NCI-H2107 (cell line): ENCODE measurements around the gene ACTL9.

Experiments
- DNase-seq: peaks from one replicate; lab custom pipeline; 2025; lab: John Stamatoyannopoulos, UW

The ACTL9 gene

DNA sequence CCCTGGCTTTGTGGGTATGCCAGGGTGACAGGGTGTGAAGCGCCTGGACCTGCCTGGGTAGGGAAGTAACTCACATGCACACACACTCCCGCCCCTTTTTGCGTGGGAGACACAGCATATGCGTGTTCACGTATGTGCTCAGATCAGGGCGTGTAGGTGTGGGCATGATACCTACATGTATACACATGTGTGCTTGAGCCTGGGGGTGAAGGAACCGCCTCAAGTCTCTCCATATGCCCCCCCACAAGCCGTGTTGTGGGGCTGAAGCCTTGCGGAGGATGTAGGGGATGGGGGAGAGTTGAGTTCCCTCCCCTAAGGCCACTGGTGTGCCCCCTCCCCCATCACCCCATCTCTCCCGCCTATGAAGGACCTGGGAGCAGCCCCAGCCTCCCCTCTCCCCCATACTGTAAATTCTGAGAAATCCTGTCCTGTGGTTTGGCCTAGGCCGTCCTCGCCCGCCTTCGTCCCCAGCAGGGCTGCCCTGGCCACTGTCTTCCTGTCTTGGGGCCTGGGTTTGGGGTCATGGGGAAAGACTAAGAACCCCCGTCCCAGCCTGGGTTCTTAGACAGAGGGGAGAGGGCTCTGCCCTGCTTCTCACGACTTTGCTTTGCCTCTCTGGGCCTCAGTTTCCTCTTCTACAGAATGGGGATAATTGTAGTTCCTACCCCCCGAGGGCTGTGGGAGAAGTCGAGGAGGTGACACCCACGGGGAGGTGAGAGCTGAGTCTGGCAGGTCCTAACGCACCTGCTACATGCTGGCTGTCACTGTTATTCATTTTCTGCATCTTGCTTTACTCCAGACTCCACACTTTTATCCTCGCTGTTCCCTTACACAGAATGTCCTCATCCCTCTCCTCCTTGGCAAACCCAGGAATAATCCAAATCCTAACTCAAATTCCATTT is 14.3 kb downstream of the ACTL9 start:
- no peak for DNase-seq

DNA sequence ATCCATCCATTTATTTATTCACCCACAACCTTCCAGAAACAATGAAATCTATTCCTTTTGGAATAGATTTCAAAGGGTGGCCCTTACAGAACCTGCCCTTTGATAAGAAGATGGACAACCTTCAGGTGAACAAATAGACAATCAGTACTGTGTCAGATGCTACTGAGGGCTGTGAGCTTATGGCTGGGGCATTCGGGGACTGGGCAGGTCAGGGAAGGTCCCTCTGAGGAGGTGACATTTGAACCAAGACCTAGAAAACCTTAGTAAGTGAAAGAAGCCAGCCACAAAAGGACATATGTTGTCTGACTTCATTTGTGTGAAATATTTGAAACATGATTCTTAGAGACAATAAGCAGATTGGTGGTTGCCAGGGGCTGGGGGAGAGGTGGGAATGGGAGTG is 15.7 kb downstream of the ACTL9 start:
- no peak for DNase-seq

DNA sequence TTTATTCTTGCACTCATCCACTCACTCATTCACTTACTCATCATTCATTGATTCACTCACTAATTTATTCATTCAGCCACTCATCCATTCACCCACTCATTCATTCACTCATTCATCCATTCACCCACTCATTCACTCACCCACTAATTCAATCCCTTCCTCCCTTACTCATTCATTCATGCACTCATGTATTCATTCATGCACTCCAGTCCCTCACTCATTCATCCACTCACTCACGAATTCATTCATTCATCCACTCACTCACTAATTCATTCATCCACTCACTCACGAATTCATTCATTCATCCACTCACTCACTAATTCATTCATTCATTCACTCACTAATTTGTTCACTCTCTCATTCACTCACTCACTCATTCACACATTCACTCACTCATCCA is 16.1 kb downstream of the ACTL9 start:
- no peak for DNase-seq

DNA sequence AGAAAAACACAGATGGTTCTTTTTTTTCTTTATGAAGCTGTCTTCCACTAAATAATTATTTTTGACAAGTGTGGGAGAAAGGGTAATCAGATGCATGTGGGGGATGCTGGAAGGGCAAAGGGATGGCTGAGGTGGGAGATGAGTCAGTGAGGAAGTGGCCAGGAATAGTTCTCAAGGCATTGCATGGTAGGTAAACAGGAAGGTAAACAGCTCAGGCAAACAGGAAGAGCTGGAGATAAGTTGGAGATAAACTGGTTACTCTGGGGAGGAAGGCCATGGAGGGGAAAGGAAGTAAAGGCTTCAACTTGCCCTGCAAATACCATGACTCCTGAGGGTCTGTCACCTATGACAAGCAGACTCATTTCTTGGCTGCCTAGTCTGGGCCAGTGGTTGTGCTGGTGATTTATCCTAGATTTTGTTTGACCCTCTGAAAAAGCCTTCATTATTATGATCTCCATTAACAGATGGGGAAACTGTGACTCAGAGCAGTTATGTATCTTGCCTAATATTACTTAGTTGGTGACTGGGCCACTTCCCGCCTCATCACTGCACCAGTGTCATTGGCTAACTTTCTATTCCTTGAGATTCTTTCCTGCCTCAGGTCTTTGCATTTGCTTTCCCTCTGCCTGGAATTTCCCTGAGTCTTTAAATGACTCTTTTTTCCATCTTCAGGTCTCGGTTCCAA is 17.1 kb downstream of the ACTL9 start:
- no peak for DNase-seq

DNA sequence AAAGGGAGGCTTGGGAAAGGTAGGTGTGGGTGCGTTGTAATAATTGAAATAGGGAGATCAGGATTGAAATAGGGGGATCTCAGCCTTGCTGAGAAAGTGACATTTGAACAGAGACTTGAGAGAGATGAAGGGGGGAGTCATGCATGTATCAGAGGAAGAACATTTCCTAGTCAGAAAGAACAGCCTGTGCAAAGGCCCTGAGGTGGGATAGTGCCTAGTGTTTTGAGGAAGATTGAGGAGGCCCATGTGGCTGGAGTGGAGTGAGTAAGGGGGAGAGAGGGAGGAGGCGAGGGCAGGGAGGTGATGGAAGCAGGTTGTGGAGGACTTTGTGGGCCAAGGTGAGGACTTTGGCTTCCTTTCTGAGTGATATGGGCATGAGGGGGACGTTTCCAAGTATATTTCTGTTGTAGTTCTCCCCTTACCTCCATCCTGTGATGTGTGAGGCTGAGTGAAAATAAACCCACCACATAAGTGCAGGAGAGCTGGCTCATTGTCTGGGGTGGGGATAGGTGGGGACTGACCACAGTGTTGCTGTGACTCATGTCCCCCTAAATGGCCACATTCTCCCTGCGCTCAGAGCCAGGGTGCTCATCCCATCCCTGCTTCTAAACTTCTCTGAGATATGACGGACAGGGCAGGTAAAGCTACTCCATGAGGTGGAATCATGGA is 17.8 kb downstream of the ACTL9 start:
- DNase-seq = no peak

DNA sequence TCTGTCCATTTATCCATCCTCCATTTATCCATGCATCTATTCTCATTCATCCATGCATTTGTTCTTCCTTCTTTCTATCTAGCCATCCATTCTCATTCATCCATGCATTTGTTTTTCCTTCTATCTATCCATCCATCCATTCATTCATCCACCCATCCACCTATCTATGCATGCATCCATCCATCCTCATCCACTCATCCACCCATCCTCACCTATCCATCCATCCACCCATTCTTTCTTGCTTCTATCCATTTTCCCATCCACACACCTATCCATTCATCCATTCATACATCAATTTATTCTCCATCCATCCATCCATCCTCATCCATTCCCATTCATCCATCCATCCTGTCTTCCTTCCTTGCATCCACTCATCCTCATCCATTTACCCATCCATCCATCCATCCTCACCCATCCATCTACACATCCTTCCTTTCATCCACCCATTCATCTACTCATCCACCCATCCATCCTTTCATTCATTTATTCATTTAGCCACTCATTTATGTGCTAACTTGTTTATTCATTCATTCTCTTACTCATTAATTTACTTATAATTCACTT is 20.3 kb downstream of the ACTL9 start:
- DNase-seq = no peak

DNA sequence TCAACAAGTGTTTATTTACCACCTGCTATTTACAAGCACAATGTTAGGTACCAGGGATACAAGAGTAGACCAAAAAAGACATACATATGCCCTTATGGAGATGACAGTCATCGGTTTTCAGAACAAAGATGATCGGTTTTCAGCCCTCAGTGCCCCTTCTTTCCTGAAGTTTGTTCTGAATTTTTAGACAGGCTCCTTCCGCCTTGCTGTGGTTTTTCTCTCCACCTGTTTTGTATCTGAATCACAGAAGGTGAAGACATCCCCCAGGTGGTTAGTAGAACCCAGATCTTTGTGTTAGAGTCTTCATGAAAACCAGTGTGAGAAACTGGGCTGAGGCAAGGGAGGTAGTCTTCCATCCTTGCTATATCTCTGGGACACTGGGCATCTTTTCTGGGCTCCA is 23.5 kb downstream of the ACTL9 start:
- DNase-seq = no peak

DNA sequence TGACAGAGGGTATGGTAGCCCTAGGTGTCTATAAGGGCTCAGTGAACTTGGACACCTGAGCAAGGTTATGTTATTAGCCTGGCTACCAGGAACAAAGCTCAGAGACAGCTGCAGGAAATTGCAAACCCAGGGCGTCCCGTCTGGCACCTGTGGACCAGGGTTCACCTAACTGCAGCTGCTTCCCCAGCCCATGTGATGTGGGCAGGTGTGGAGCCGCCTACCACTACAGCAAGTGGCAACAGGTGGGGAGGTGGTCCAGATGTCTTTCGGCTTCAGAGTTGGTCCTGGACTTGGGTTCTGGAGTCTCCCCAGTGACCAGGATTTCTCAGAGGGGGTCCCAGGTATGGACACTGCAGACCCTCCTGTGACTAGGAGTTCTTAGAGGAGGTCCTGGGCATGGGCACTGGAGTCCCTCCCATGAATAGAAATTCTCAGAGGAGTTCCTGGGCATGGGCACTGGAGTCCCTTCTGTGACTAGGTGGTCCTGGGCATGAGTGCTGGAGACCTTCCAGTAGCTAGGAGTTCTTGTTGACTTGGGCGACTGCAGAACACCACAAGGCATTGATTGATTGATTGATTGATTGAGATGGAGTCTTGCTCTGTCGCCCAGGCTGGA is 25.2 kb downstream of the ACTL9 start:
- no peak for DNase-seq

DNA sequence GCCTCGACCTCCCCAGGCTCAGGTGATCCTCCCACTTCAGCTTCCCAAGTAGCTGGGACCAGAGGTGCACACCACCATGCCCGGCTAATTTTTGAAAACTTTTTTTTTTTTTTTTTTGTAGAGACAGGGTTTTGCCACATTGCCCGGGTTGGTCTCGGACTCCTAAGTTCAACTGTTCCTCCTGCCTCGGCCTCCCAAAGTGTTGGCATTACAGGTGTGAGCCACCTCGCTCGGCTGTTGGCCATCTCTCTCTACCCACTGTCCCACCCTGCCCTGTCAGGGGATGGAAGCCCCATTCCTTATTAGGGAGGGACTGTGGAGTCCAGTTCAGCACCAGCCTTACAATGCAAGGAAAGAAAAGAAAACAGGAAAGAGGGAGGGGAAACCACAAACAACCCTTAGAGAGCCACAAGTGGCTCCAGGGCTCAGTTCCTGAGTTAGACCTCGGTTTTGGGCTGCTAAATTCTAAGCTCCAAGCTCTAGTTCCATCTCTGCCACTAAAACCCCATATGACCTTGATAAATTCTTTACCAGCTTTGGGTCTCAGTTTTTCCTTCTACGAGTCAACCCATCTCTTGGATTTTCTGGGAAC is 31.7 kb downstream of the ACTL9 start:
- no peak for DNase-seq

DNA sequence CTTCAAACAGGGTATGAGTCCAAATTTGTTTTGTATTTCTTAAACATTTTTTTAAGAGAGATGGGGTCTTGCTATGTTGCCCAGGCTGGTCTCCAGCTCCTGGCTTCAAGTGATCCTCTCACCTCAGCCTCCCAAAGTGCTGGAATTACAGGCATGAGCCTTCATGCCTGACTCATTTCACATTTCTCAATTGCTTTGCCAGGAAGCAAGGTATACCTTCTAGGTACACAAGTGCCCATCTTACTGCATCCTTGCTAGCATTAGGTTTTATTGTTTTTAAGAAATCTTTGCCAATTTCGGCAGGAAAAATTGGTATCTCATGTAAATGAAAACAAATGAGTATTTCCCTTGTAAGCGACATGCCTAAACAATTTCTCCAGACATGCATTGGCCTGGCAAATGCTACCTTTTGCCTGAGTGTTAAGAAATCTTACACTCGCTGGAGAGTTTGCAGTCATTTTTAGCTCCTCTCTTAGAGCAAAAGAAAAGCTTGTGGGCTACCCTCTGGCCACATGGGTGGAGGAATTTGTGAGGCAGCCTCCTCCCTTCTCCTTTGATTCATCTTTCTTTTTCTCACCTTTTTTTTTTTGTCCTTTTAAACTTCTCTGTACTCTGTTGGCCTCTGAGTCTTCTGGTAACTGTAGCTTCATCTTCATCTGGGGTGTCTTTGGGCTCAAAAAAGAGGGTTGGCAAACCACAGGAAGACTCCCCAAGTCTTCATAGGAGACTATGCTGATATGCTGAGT is 33.0 kb downstream of the ACTL9 start:
- DNase-seq = no peak

DNA sequence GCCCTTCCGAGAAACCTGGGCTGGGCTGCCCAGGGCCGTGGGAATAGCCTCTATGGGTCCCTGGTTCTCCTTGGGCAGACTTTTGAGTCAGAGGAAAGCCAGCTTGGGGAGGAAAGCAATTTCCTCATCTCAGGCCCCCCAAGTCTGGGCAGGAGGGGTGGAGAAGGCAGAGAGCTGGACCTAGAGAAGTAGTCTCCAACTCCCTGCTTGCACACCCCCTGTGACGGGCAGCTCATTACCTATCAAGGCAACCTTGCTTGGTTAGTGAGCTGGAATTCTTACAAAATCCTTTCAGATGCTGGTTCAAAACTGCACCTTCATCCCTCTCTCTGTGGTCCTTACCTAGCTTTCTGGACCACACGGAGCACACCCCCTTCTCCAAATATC is 33.9 kb downstream of the ACTL9 start:
- DNase-seq = no peak

DNA sequence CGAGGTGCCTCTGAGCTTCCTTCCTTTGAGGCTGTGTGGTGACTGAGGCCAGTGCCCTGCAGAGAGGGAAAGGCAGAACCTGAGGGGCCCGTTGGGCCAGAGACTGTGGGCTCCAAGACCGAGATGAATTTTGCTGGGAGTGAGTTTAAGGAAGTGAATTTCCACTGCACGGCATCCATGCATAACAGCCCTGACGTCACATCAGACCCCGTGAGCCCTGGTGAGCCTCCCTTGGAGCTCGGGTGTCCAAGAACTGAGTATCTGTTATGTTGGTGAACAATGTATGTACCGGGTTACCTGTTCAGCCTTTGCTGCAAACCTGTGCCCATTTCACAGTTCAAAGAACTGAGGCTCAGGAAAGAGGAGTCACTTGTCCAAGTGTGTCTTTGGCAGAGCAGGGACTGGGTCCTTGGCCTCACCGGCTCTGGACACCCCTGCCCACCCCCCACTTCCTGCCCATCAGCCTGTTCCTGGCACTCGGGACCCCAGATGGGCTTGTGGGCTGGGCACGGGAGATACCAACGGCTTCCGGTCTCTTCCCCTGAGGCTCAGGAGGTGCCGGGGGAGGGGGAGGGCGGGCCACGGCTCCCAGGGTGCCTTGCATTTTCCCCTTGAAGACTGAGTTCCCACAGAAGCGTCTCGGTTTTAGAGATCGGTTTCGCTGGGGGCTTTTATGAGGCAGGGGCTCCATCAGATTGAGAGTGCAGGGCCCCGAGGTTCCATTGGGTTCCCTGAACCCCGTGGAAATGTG is 34.5 kb downstream of the ACTL9 start:
- no peak for DNase-seq

DNA sequence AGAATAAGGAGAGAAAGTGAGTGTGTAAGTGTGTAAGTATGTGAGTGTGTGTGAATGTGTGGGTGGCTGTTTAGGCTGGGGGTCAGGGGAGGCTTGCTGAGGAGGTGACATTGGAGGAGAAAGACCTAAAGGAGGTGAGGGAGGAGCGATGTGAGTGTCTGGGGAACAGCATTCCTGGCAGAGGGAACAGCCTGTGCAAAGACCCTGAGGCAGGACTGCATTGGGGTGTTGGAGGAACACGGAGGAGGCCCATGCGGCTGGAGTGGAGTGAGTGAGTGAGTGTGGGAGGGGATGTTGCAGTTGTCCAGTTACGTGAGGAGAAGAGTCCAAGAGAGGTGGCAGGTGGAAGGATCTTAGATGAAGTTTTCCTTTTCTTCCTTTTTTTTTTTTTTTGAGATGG is 36.3 kb downstream of the ACTL9 start:
- no peak for DNase-seq

DNA sequence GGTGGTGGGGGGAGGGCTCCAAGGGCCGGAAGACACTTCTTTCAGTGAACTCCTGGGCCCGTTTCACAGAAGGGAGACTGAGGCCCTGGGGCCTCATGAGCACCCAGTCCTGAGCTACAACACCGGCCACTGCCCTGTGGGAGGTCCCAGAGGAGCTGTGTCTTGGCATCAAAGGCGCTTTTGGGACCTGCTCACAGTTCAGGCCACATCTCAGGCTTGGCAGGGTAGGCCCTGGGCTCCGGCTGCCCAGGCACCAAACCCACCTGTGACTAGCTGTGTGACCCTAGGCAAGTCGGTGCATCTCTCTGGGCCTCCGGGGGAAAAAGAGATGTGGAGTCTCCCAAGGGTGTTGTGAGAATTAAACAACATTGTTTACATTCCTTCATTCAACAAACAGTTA is 38.7 kb downstream of the ACTL9 start:
- DNase-seq = no peak

DNA sequence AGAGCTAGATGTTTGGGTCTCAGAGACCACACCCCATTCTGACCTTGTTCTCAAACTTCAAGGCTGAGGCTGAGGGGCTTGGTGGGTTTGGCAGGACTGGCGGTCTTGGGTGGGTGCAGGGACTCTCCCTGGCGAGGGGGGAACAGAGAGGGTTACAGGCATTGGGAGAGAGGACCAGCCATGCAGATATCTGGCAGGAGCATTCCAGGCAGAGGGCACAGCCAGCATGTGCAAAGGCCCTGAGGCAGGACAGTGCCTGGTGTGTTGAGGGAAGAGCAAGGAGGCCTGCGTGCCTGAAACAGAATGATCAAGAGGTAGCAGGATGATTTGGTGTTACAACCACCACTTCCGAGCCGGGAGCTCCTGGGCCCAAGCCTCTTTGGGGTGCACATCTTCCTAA is 40.7 kb downstream of the ACTL9 start:
- DNase-seq = no peak

DNA sequence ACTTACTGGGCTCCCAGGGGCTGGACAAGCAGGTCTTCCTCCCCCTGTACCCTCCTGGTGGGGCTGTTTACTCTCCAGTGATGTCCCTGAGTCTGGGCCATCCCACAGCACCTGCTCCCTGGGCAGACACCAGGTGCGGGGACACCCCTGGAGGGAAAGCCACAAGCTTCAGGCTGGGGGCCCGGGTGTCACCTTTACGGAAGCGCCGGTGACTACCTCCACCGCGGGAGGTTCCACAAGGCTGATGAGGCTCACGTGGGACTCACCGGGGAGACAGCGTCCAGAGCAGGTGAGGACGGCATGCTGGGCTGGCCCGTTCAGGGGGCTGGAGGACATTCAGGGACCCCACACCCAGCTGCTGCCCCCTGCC is 43.3 kb downstream of the ACTL9 start:
- DNase-seq = peak; percentile 27

DNA sequence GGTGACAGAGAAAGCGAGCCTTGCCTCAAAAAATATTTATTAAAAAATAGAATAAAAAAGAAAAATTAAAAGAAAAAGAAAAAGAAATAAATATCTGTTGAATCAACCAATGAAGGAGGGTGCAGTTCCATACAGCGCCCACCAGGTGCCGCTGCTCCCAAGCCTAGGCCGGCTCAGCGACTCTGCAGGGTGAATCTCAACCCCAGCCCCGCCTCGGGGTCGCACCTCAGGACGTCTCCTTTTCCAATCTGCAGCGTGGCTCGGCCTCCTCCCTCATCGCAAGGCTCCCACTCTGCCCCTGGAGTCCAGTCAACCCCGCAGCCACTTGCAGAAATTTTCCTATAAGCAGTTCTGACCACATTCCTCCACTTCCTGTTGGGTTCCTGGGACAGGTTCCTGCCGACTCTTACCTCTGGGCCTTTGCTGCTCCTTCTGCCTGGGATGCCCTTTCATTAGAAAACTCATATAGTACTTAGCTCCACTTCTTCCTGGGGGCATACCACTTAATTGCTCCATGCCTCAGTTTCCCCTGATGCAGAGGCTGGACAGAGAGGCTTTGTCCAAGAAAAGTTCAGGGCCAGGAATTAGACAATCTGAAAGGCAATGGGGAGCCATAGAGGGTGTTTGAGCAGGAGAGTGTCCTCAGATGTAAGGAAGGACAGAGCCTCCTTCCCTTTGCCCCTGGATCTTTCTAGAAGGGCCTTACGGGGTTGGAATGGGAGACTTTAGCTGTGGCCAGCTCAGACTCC is 43.8 kb downstream of the ACTL9 start:
- peak; percentile 6 for DNase-seq

DNA sequence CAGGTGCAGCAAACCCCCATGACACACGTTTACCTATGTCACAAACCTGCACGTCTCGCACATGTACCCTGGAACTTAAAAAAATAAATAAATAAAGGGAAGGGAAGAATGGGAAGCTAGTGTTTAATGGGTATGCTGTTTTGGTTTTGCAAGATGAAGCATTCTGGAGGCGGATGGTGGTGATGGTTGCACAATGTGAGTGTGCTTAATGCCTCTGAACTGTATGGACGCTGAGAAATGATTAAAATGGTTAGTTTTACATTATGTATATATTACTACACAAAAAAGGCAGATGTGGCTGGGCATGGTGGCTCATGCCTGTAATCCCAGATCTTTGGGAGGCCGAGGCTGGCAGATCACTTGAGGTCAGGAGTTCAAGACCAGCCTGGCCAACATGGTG is 50.4 kb downstream of the ACTL9 start:
- no peak for DNase-seq
